Heart left ventricle (tissue), 13 donors: ENCODE results near the gene TOMM6.

Experiments used
- POLR2A ChIP-seq, 2 donors: fragments of 450-650 bp; IDR thresholded peaks; one replicate each; pipeline ENCODE4 v1.6.1; 2017; ENCODE audit warnings: antibody characterized with exemption in 2 of 2, mild to moderate bottlenecking in 2 of 2, moderate library complexity in 2 of 2
- TF ChIP-seq, protein P1 (sequence below), 12 donors: fragments of 200-600 bp; sonication (generic) in 4 of 12; IDR thresholded peaks; one replicate each; pipeline versions ENCODE4 v1.5.0 to v1.8.0; 2018 to 2022; ENCODE audit warnings: antibody characterized with exemption in 12 of 12, mild to moderate bottlenecking in 5 of 12
- donor health status: ischemic (EF 13 %, LVEDD 7.1; RV severe dilation, severe dysfunction).
- donor health status: DM: no; HTN: yes; CAD: no.
- donor health status: DM: no; HTN: no; CAD: no.
- donor health status: ischemic (EF 25% LVEDD 6.9; RV normal size, moderate dysfunction).
- donor health status: ischemic (EF 25% LVEDD 5.7; RV mildly dilated, moderate dysfunction).
- donor health status: ischemic (EF 35%, LVEDD 5.7; RV mildly dilated, moderate dysfunction).
- donor health status: nonischemic (EF 11% LVEDD 7.7; RV severe dilation, severe dysfunction).
- donor health status: DM: yes; HTN: yes; CAD: no.
- donor health status: PGD.
- donor health status: ischemic (EF 29% LVEDD 5.4; RV normal size, mild dysfunction).
- donor health status: nonischemic (EF 23%, LVEDD 6.1; RV moderate dilation, normal function).

DNA sequence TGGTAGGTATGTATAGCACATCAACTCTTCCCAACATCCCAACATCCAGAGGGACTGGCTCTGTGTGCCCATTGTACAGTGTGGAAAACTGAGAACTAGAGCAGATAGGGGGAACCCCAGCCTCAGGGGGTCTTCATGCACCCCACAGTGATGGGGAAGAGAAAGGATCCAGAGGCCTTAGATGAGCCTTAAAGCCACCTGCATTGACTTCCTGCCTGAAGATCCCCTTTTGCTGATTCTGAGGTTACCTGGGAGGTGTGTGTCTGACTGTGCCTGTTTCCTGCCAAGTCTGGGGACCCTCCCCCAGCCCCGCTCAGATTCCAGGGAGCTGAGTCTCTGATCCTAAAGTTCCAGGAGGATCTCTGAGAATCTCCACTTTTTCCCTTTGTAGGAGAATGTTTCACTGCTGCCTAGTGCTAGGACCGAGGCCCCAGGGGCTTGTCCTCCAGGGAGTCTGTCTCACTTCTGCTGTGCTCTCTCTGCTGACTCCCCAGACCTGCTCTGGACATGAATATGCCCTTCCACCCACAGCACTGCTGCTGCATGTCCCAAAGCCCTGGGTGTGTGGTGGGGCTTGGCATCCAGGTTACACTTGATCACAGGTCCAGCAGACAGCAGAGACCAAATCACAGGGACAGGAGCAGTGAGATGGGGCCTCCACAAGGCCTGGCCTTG, 27.5 kb upstream of the TOMM6 start:
- TF ChIP-seq, protein P1, sequence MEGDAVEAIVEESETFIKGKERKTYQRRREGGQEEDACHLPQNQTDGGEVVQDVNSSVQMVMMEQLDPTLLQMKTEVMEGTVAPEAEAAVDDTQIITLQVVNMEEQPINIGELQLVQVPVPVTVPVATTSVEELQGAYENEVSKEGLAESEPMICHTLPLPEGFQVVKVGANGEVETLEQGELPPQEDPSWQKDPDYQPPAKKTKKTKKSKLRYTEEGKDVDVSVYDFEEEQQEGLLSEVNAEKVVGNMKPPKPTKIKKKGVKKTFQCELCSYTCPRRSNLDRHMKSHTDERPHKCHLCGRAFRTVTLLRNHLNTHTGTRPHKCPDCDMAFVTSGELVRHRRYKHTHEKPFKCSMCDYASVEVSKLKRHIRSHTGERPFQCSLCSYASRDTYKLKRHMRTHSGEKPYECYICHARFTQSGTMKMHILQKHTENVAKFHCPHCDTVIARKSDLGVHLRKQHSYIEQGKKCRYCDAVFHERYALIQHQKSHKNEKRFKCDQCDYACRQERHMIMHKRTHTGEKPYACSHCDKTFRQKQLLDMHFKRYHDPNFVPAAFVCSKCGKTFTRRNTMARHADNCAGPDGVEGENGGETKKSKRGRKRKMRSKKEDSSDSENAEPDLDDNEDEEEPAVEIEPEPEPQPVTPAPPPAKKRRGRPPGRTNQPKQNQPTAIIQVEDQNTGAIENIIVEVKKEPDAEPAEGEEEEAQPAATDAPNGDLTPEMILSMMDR (IDR thresholded peaks at IDR 0.05): no peak
- no peak for TF ChIP-seq POLR2A (IDR thresholded peaks at IDR 0.05)
